Neural progenitor cell (in vitro differentiated cells): ENCODE measurements around the gene MELTF. TPM values are rescaled to one million over a fixed set of nuclear protein-coding genes. Genes with fewer than 3 reads are reported as not detected.
A peak's percentile ranks its signal among the peaks of the same experiment; 100 is the strongest.

Experiments used
- DNase-seq: peaks from one replicate; pipeline ENCODE4 v3.0.0-alpha.2; 2016; ENCODE audit warnings: low spot score
- H2AFZ ChIP-seq: fragments of 200-600 bp; sonication (generic); replicated peaks from 2 replicates; pipeline ENCODE4 v1.6.1; 2016; ENCODE audit warnings: antibody characterized with exemption
- H3F3A ChIP-seq: fragments of 200-600 bp; sonication (generic); 2 replicates; pipeline ENCODE4 v1.6.1; 2016; ENCODE audit warnings: antibody characterized with exemption, low read depth
- H3K27ac ChIP-seq: fragments of 200-600 bp; sonication (generic); 2 replicates; pipeline ENCODE4 v1.5.1; 2016; ENCODE audit warnings: mild to moderate bottlenecking
- H3K27me3 ChIP-seq: fragments of 200-600 bp; sonication (generic); 2 replicates; pipeline ENCODE4 v1.6.1; 2016; ENCODE audit warnings: mild to moderate bottlenecking, moderate library complexity
- H3K36me3 ChIP-seq: fragments of 200-600 bp; sonication (generic); 2 replicates; pipeline ENCODE4 v1.5.1; 2016
- H3K4me1 ChIP-seq: fragments of 200-600 bp; sonication (generic); 2 replicates; pipeline ENCODE4 v1.6.1; 2016; ENCODE audit warnings: mixed run types
- H3K4me2 ChIP-seq: fragments of 200-600 bp; sonication (generic); 2 replicates; pipeline ENCODE4 v1.6.1; 2016
- H3K4me3 ChIP-seq: fragments of 200-600 bp; sonication (generic); 2 replicates; pipeline ENCODE4 v1.5.1; 2016
- H3K79me2 ChIP-seq: fragments of 200-600 bp; sonication (generic); 2 replicates; pipeline ENCODE4 v1.6.1; 2016; ENCODE audit warnings: low read depth
- H3K9ac ChIP-seq: fragments of 200-600 bp; sonication (generic); 2 replicates; pipeline ENCODE4 v1.6.1; 2016
- H3K9me3 ChIP-seq: fragments of 200-600 bp; sonication (generic); 2 replicates; pipeline ENCODE4 v1.5.1; 2016; ENCODE audit warnings: low read depth
- H4K20me1 ChIP-seq: fragments of 200-600 bp; sonication (generic); 2 replicates; pipeline ENCODE4 v1.6.1; 2016; ENCODE audit warnings: low read depth
- H3K27ac Mint-ChIP-seq: 3 replicates; pipeline ENCODE4 v1.8.0; 2021; ENCODE audit warnings: mixed read lengths
- H3K27me3 Mint-ChIP-seq: 2 replicates; pipeline ENCODE4 v1.8.0; 2022; ENCODE audit warnings: low read depth, mild to moderate bottlenecking, inconsistent platforms, moderate library complexity, mixed read lengths; ENCODE audit not compliant: insufficient read depth
- H3K36me3 Mint-ChIP-seq: 3 replicates; pipeline ENCODE4 v1.8.0; 2021; ENCODE audit warnings: mixed read lengths
- H3K4me1 Mint-ChIP-seq: 3 replicates; pipeline ENCODE4 v1.8.0; 2021; ENCODE audit warnings: mixed read lengths
- H3K4me3 Mint-ChIP-seq: 3 replicates; pipeline ENCODE4 v1.8.0; 2021; ENCODE audit warnings: mild to moderate bottlenecking, moderate library complexity, mixed read lengths
- H3K9me3 Mint-ChIP-seq: 3 replicates; pipeline ENCODE4 v1.8.0; 2020; ENCODE audit warnings: mixed read lengths
- EZH2 ChIP-seq: fragments of 200-600 bp; sonication (generic); IDR thresholded peaks from 2 replicates; pipeline ENCODE4 v1.6.1; 2017; ENCODE audit warnings: antibody characterized with exemption, mild to moderate bottlenecking, moderate library complexity
- EZH2phosphoT487 ChIP-seq: fragments of 200-600 bp; sonication (generic); IDR thresholded peaks from 2 replicates; pipeline ENCODE4 v1.6.1; 2017; ENCODE audit warnings: antibody characterized with exemption
- total RNA-seq: library from RNA; depleted of rRNA; stranded (reverse); fragments of >200 nt; gene quantifications from 2 replicates; pipeline ENCODE4 v1.2.3, GENCODE V29; 2015; ENCODE audit warnings: low replicate concordance
- TF ChIP-seq, protein P1 (sequence below): fragments of 200-600 bp; sonication (generic); IDR thresholded peaks from 2 replicates; pipeline ENCODE4 v1.5.1; 2017; ENCODE audit warnings: antibody characterized with exemption, mild to moderate bottlenecking

MELTF gene
- total RNA-seq, 1 donor from 2014 or later, result 0.28 TPM

GRCh38 chr3:197003461-197004385 lies 25.9 kb downstream of the MELTF start:
- TF ChIP-seq EZH2phosphoT487, result peak; percentile 66
- TF ChIP-seq, protein P1, sequence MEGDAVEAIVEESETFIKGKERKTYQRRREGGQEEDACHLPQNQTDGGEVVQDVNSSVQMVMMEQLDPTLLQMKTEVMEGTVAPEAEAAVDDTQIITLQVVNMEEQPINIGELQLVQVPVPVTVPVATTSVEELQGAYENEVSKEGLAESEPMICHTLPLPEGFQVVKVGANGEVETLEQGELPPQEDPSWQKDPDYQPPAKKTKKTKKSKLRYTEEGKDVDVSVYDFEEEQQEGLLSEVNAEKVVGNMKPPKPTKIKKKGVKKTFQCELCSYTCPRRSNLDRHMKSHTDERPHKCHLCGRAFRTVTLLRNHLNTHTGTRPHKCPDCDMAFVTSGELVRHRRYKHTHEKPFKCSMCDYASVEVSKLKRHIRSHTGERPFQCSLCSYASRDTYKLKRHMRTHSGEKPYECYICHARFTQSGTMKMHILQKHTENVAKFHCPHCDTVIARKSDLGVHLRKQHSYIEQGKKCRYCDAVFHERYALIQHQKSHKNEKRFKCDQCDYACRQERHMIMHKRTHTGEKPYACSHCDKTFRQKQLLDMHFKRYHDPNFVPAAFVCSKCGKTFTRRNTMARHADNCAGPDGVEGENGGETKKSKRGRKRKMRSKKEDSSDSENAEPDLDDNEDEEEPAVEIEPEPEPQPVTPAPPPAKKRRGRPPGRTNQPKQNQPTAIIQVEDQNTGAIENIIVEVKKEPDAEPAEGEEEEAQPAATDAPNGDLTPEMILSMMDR, result no peak
- TF ChIP-seq EZH2, result peak; percentile 63
- Mint-ChIP-seq H3K27ac (peak overlapping the region; percentile 95), H3K4me1 (peaks cover 16% of the 10 kb centered on the region), H3K36me3 (peaks cover 11% of the 10 kb centered on the region), H3K27me3 (peaks cover 7% of the 10 kb centered on the region), H3K9me3 (no peaks in the 10 kb centered on the region), H3K4me3 (peak overlapping the region; percentile 88)
- H3K9ac ChIP-seq, result peak overlapping the region; percentile 8
- H3K36me3 ChIP-seq, result no peaks in the 10 kb centered on the region
- peaks cover 28% of the 10 kb centered on the region for H3K27me3 ChIP-seq
- H3K4me3 ChIP-seq, result peak overlapping the region; percentile 52
- H4K20me1 ChIP-seq, result no peaks in the 10 kb centered on the region
- H3K4me1 ChIP-seq, result peaks cover 8% of the 10 kb centered on the region
- peak overlapping the region; percentile 94 for H2AFZ ChIP-seq
- no peaks in the 10 kb centered on the region for H3K9me3 ChIP-seq
- H3K4me2 ChIP-seq, result peak overlapping the region; percentile 93
- peaks cover 12% of the 10 kb centered on the region for H3F3A ChIP-seq
- peak; percentile 28 for DNase-seq
- H3K27ac ChIP-seq, result no peak overlapping the region
- H3K79me2 ChIP-seq, result no peaks in the 10 kb centered on the region

- Histone ChIP-seq H3K9me3 (no peaks in the 10 kb centered on the region), H4K20me1 (no peaks in the 10 kb centered on the region), H3K79me2 (no peaks in the 10 kb centered on the region), H3K4me3 (peak overlapping the region; percentile 52), H3K36me3 (no peaks in the 10 kb centered on the region), H3K4me1 (peaks cover 8% of the 10 kb centered on the region), H3K27me3 (peaks cover 28% of the 10 kb centered on the region), H2AFZ (peak overlapping the region; percentile 79), H3K27ac (no peak overlapping the region), H3K9ac (no peak overlapping the region), H3K4me2 (peak overlapping the region; percentile 93), H3F3A (peaks cover 12% of the 10 kb centered on the region)
- peak; percentile 79 for DNase-seq
- H3K27ac Mint-ChIP-seq, result no peak overlapping the region
- H3K4me1 Mint-ChIP-seq, result peaks cover 14% of the 10 kb centered on the region
- peaks cover 7% of the 10 kb centered on the region for H3K27me3 Mint-ChIP-seq
- TF ChIP-seq, protein P1, result peak; percentile 66
- TF ChIP-seq EZH2phosphoT487, result no peak
- no peak for TF ChIP-seq EZH2
- H3K4me3 Mint-ChIP-seq, result no peak overlapping the region
- H3K36me3 Mint-ChIP-seq, result peaks cover 11% of the 10 kb centered on the region
- H3K9me3 Mint-ChIP-seq, result no peaks in the 10 kb centered on the region
These were observed 26.7 kb downstream of the MELTF start for GRCh38 chr3:197002701-197003454.

- Mint-ChIP-seq H3K27me3 (peaks cover 7% of the 10 kb centered on the region), H3K9me3 (no peaks in the 10 kb centered on the region), H3K4me3 (peak overlapping the region; percentile 86), H3K4me1 (peaks cover 10% of the 10 kb centered on the region), H3K27ac (peak overlapping the region; percentile 92), H3K36me3 (peaks cover 11% of the 10 kb centered on the region)
- TF ChIP-seq EZH2phosphoT487, result no peak
- TF ChIP-seq EZH2, result no peak
- Histone ChIP-seq H2AFZ (peak overlapping the region; percentile 79), H3K4me3 (peak overlapping the region; percentile 52), H3K9ac (no peak overlapping the region), H3F3A (peaks cover 12% of the 10 kb centered on the region), H3K27me3 (peaks cover 28% of the 10 kb centered on the region), H3K36me3 (no peaks in the 10 kb centered on the region), H3K79me2 (no peaks in the 10 kb centered on the region), H4K20me1 (no peaks in the 10 kb centered on the region), H3K27ac (no peak overlapping the region), H3K4me1 (peaks cover 8% of the 10 kb centered on the region), H3K4me2 (peak overlapping the region; percentile 93), H3K9me3 (no peaks in the 10 kb centered on the region)
- peak; percentile 24 for DNase-seq
These were observed 27.5 kb downstream of the MELTF start for GRCh38 chr3:197001972-197002700.
